SU-DHL-6 (cell line): ENCODE results near the gene PTPRN2.

ENCODE experiments used
- H2AFZ ChIP-seq: fragments of 200-600 bp; sonication (generic); 2 replicates; pipeline ENCODE4 v1.6.1; 2014; ENCODE audit warnings: low read depth, mild to moderate bottlenecking, moderate library complexity, mixed read lengths, antibody characterized with exemption, low read length; ENCODE audit not compliant: severe bottlenecking
- H3F3A ChIP-seq: fragments of 200-600 bp; shearing (Covaris generic); 2 replicates; pipeline ENCODE4 v1.6.0; 2016; ENCODE audit warnings: antibody characterized with exemption, mild to moderate bottlenecking; ENCODE audit not compliant: insufficient read depth
- H3K27ac ChIP-seq: fragments of 200-600 bp; sonication (generic); 2 replicates; pipeline ENCODE4 v1.5.1; 2016; ENCODE audit warnings: low read depth, mild to moderate bottlenecking, low read length, moderate library complexity, mixed read lengths
- H3K27me3 ChIP-seq: fragments of 200-600 bp; sonication (generic), shearing (Covaris generic); 2 replicates; pipeline ENCODE4 v1.6.0; 2014; ENCODE audit warnings: mild to moderate bottlenecking, low read length
- H3K36me3 ChIP-seq: fragments of 200-600 bp; sonication (generic); 2 replicates; pipeline ENCODE4 v1.6.1; 2014; ENCODE audit warnings: mild to moderate bottlenecking, low read length, mixed read lengths
- H3K4me2 ChIP-seq: fragments of 300-600, 200-600 bp; shearing (Covaris generic), sonication (generic); 2 replicates; pipeline ENCODE4 v1.6.0; 2014; ENCODE audit warnings: low read length, low read depth, mild to moderate bottlenecking; ENCODE audit not compliant: poor library complexity, severe bottlenecking
- H3K4me3 ChIP-seq: fragments of 200-600 bp; sonication (generic); 2 replicates; pipeline ENCODE4 v1.5.1; 2014; ENCODE audit warnings: antibody characterized with exemption, low read length, mild to moderate bottlenecking, mixed read lengths; ENCODE audit not compliant: insufficient read depth, poor library complexity, severe bottlenecking
- H3K79me2 ChIP-seq: fragments of 200-600 bp; sonication (generic); 2 replicates; pipeline ENCODE4 v1.6.1; 2014; ENCODE audit warnings: mild to moderate bottlenecking, low read length, moderate library complexity; ENCODE audit not compliant: insufficient read depth
- H3K9ac ChIP-seq: fragments of 200-600 bp; sonication (generic); 2 replicates; pipeline ENCODE4 v1.7.0; 2014; ENCODE audit warnings: mild to moderate bottlenecking, low read length
- H3K9me2 ChIP-seq: fragments of 200-600 bp; sonication (generic); replicated peaks from 2 replicates; pipeline ENCODE4 v1.6.1; 2014; ENCODE audit warnings: low read length; ENCODE audit not compliant: insufficient read depth
- H3K9me3 ChIP-seq: fragments of 200-600 bp; sonication (generic); 2 replicates; pipeline ENCODE4 v1.6.1; 2014; ENCODE audit warnings: low read length, mixed read lengths; ENCODE audit not compliant: insufficient read depth
- H4K20me1 ChIP-seq: fragments of 200-600 bp; sonication (generic); 2 replicates; pipeline ENCODE4 v1.6.1; 2014; ENCODE audit warnings: low read depth, mild to moderate bottlenecking, antibody characterized with exemption, low read length, moderate library complexity, mixed read lengths
- CTCF ChIP-seq: fragments of 200-600 bp; sonication (generic); IDR thresholded peaks from one replicate; pipeline ENCODE4 v1.5.1; 2017; ENCODE audit warnings: antibody characterized with exemption, mild to moderate bottlenecking, low read length, moderate library complexity; ENCODE audit not compliant: insufficient read depth, poor library complexity, severe bottlenecking
- EZH2phosphoT487 ChIP-seq: fragments of 200-600 bp; sonication (generic), shearing (Covaris generic); conservative IDR thresholded peaks from 2 replicates; pipeline ENCODE4 v1.6.1; 2018; ENCODE audit warnings: mild to moderate bottlenecking, antibody characterized with exemption, low read length, moderate library complexity, mixed read lengths

Gene PTPRN2

GRCh38 chr7:158318511-158318913, 269.1 kb downstream of the PTPRN2 start:
- TF ChIP-seq EZH2phosphoT487 (no peak), CTCF (no peak)
- Histone ChIP-seq H3K4me3 (no peak overlapping the region), H3F3A (no peaks in the 10 kb centered on the region), H4K20me1 (no peaks in the 10 kb centered on the region), H3K9me2 (no peaks in the 10 kb centered on the region), H3K27ac (no peak overlapping the region), H3K79me2 (no peaks in the 10 kb centered on the region), H3K36me3 (no peaks in the 10 kb centered on the region), H2AFZ (no peak overlapping the region), H3K4me2 (no peak overlapping the region), H3K9me3 (no peaks in the 10 kb centered on the region), H3K27me3 (no peaks in the 10 kb centered on the region), H3K9ac (no peak overlapping the region)

- Histone ChIP-seq H3K9ac (no peak overlapping the region), H3F3A (no peaks in the 10 kb centered on the region), H3K79me2 (no peaks in the 10 kb centered on the region), H3K36me3 (no peaks in the 10 kb centered on the region), H3K9me2 (no peaks in the 10 kb centered on the region), H3K4me3 (no peak overlapping the region), H3K4me2 (no peak overlapping the region), H4K20me1 (no peaks in the 10 kb centered on the region), H3K9me3 (no peaks in the 10 kb centered on the region), H3K27ac (no peak overlapping the region), H3K27me3 (no peaks in the 10 kb centered on the region), H2AFZ (no peak overlapping the region)
- TF ChIP-seq CTCF (no peak), EZH2phosphoT487 (no peak)
Measured at GRCh38 chr7:158317238-158318205, 270.1 kb downstream of the PTPRN2 start.

GRCh38 chr7:158316466-158317031, 271.1 kb downstream of the PTPRN2 start:
- Histone ChIP-seq H3K79me2 (no peaks in the 10 kb centered on the region), H3F3A (no peaks in the 10 kb centered on the region), H3K4me3 (no peak overlapping the region), H2AFZ (no peak overlapping the region), H3K9me3 (no peaks in the 10 kb centered on the region), H3K27ac (no peak overlapping the region), H3K27me3 (no peaks in the 10 kb centered on the region), H3K4me2 (no peak overlapping the region), H4K20me1 (no peaks in the 10 kb centered on the region), H3K9me2 (no peaks in the 10 kb centered on the region), H3K9ac (no peak overlapping the region), H3K36me3 (no peaks in the 10 kb centered on the region)
- no peak for TF ChIP-seq EZH2phosphoT487
- no peak for TF ChIP-seq CTCF
